ENCODE data around the gene AGR2.
"Not testable (repeated sequence)": the region's sequence is repeated elsewhere in the genome, so short reads cannot be mapped to it uniquely, and the experiment has no call there.

The AGR2 gene

GRCh38 chr7:16773326-16773725, 31.5 kb downstream of the AGR2 start:
- peak; percentile 90 for DNase-seq

GRCh38 chr7:16770657-16771329, 34.0 kb downstream of the AGR2 start:
- DNase-seq, result no peak

- not testable (repeated sequence) for DNase-seq
Observed at GRCh38 chr7:16769994-16770393, 34.8 kb downstream of the AGR2 start.

- DNase-seq, result no peak
Observed at GRCh38 chr7:16765436-16765859, 39.4 kb downstream of the AGR2 start.

DNA sequence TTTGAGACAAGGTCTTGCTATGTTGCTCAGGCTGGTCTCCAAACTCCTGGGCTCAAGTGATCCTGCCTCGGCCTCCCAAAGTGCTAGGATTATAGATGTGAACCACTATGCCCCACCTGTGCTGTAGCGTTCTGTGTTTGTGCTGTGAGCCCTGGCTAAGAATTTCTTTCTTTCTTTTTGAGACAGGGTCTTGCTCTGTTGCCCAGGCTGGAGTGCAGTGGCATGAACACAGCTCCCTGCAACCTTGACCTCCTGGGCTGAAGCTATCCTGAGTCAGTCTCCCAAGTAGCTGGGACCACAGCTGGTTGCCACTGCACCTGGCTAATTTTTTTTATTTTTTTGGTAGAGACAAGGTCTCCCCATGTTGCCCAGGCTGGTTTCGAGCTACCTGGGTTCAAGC, 39.9 kb downstream of the AGR2 start:
- no peak for DNase-seq

GRCh38 chr7:16762177-16762576, 42.6 kb downstream of the AGR2 start:
- DNase-seq, result no peak

DNA sequence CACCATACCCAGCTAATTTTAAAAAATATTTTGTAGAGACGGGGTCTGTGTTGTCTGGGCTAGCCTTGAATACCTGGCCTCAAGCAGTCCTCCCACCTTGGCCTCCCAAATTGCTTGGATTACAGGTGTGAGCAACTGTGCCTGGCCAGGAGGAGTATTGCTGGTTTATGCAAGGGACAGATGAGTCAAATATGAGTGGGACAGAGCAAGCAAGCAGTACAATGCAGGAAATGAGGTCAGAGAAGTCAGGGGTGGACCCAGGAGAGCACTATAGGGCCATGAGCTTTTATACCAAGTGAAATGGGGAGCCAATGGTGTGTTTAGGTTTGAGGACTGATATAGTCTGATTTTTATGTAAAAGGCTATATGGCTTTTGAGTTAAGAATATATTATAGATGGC, 45.0 kb downstream of the AGR2 start:
- DNase-seq, result no peak

- peak; percentile 67 for DNase-seq
Observed at GRCh38 chr7:16758631-16759611, 45.9 kb downstream of the AGR2 start.

DNA sequence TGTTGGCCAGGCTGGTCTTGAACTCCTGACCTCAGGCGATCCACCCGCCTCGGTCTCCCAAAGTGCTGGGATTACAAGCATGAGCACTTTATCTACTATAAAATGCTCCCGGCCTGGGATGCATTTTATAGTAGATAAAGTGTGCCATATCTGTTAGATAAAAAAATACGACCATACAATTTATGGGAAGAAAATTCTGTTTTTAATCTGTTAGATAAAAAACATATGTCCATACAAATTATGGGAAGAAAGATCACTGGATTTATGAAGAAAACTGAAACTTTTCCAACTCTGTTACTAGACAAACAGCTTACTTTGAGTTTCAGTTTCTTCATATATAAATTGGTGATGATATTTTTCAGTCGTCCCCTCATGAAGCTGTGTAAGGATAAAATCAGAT, 46.8 kb downstream of the AGR2 start:
- DNase-seq, result peak; percentile 18

- no peak for DNase-seq
Observed at GRCh38 chr7:16755397-16755796, 49.4 kb downstream of the AGR2 start.

- no peak for DNase-seq
Observed at GRCh38 chr7:16754856-16755317, 49.9 kb downstream of the AGR2 start.

DNA sequence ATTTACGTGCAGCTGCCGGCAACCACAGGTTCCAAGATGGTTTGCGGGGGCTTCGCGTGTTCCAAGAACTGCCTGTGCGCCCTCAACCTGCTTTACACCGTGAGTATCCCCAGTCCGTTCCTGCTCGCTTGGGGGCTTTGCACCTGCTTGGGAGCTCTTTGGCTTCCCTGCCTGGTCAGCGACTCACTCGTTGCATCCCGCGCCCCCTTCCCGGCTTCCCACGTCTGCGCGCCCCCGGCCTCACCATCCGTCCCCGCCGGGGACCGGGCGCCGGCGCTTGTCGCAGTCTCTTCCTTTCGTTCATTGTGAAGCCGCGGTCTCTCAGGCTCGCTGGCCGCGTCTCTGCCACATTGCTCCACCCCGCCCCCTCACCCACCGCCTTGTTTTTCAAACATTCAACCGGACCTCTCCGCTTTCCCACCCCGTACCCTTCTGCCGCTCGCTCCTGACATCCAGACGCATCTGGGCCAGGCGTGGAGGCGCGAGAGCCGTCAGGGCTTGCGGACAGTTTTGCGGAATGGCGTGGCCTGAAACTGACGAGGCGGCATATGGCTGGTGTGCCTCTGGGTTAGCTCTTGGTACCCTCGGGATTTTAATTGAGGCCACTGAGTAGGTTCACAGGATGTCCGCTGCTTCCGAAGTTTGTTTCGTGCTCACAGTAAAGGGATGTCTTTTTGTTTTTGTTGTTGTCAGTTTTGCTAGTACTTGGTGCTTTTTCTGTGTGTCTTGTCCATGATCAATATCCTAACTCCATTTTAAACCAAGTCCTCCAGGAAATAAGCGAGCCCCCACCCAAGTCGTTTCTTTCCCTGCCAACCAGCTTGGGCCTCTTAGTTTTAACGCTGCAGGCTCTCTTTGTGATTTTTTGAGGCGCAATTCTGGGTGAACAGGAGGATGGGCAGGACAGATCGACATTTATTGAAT, 50.6 kb downstream of the AGR2 start:
- DNase-seq, result peak; percentile 28

GRCh38 chr7:16753102-16753931, 51.5 kb downstream of the AGR2 start, which contains the start of gene TSPAN13:
TSS of gene TSPAN13 (plus strand) at chr7:16753755. CDS start at chr7:16753968, 213 bp downstream.
- DNase-seq, result peak; percentile 84

DNA sequence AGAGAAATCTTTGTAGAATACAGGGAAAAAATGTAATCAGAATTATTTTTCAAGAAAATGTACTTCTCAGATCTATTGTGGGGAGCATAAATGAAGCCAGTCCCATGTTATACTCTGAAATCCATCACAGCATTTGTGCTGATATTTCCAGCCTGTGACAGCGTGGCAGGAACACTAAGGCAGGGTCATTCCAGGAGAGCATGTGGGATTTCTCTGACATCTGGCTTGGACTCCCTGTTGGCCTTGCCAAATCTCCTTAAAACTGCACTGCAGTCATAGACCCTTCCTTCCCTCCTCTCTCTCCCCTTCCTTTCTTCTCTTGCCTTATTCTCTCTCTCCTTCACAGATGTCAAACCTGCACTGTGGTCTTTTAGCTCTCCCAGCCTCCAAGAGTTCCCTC, 57.7 kb downstream of the AGR2 start:
- DNase-seq, result no peak

GRCh38 chr7:16745645-16746044, 59.2 kb downstream of the AGR2 start:
- no peak for DNase-seq

DNA sequence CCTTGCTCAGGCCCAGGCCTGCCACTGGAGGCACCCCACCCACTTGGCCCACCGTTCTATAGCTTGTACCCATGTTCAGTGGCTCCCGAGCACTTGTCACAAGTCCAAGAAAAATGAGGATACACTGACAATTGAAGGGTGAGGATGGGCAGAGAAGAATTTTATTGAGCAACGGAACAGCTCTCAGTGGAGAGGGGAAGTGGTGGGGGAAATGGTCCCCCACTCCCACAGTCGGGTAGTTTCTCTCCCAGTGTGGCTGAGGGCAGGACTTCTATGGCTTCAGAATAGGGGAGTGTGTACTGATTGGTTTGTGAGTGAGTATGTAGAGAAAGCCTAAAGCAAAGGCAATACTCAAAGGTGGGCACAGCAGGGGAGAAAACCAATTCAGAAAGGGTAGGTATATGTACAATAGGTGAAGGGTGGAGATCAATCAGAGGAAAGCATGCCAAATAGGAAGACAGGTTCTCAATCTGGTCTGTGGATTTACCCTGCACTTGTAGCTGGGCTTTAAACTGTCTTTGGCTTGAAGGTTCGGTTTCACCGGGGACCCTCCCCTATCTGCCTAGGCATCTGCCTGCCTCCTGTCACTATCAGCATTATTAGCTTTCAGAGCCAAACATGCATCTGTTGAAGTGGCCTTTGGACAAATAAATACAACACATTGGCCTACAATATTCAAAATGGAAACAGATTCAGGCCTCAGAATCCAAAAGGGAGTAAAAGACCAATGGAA, 60.1 kb downstream of the AGR2 start:
- no peak for DNase-seq

DNA sequence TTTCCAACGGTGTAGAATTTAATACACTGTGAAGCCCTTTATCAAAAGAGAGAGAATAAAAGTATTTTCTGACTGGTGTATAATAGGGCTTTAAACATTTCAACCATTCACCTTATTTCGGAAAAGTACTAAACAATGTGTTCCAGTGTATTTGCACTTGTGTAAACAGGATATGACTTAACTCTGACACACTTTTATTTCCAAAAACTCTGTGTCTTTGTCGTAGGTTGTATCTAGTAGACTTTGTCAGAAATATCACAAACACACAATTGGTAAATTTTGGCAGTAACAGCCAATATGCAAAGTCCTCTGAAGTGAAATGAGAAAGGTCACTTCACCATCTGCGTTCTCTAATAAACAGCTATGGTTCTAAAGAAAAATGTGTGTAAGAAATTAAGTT, 61.6 kb downstream of the AGR2 start:
- no peak for DNase-seq

GRCh38 chr7:16742547-16742946, 62.3 kb downstream of the AGR2 start:
- DNase-seq, result no peak

All from hematopoietic multipotent progenitor cell treated with erythropoietin and hydrocortisone succinate and interleukin-3 and kit ligand, for 8 days (in vitro differentiated cells).